GM19452 (cell line): ENCODE measurements around the gene NFAT5.
"Not testable (repeated sequence)": the region's sequence is repeated elsewhere in the genome, so short reads cannot be mapped to it uniquely, and the experiment has no call there.

ENCODE experiments used
- ATAC-seq: cut with Tn5 transposase; IDR thresholded peaks from one replicate; pipeline ENCODE4 v1.9.1; 2021; ENCODE audit not compliant: unreplicated experiment

The NFAT5 gene

DNA sequence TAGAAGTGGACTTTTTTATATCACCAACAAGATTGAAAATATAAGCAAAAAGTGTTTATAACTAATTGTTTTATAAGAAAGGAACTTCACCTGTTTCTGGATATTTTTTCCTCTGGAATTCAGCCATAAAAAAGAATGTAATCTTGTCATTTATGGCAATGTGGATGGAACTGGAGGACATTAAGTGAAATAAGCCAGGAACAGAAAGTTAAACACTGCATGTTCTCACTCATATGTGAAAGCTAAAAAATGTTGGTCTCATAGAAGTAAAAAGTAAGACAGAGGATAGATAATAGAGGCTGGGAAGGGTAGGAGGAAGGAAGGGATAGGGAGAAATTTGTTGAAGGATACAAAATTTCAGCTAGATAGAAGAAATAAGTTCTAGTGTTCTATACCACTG, 67.6 kb downstream of the NFAT5 start:
- no peak for ATAC-seq

DNA sequence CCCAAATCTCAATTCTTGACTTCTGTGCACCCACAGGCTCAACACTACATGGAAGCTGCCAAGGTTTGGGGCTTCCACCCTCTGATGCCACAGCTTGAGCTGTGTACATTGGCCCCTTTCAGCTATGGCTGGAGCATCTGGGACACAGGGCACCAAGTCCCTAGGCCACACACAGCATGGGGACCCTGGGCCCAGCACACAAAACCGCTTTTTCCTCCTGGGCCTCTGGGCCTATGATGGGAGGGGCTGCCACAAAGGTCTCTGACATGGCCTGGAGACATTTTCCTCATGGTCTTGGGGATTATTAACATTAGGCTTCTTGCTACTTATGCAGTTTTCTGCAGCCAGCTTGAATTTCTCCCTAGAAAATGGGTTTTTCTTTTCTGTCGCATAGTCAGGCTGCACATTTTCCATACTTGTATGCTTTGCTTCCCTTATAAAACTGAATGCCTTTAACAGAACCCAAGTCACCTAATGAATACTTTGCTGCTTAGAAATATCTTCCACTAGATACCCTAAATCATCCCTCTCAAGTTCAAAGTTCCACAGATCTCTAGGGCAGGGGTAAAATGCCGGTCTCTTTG, 70.9 kb downstream of the NFAT5 start:
- not testable (repeated sequence) for ATAC-seq

DNA sequence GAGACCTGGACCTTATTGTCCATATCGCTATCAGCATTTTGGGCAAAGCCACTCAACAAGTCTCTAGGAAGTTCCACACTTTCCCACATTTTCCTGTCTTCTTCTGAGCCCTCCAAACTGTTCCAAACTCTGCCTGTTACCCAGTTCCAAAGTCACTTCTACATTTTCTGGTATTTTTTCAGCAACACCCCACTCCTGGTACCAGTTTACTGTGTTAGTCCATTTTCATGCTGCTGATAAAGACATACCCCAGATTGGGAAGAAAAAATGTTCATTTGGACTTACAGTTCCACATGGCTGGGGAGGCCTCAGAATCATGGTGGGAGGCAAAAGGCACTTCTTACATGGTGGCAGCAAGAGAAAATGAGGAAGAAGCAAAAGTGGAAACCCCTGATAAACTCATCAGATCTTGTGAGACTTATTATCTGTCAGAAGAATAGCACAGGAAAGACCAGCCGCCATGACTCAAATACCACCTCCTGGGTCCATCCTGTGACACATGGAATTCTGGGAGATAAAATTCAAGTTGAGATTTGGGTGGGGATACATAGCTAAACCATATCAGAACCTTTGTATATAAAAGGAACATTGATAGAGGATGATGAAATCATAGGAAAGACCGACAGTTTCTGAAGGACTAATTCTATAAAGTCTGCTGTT, 71.6 kb downstream of the NFAT5 start:
- not testable (repeated sequence) for ATAC-seq

DNA sequence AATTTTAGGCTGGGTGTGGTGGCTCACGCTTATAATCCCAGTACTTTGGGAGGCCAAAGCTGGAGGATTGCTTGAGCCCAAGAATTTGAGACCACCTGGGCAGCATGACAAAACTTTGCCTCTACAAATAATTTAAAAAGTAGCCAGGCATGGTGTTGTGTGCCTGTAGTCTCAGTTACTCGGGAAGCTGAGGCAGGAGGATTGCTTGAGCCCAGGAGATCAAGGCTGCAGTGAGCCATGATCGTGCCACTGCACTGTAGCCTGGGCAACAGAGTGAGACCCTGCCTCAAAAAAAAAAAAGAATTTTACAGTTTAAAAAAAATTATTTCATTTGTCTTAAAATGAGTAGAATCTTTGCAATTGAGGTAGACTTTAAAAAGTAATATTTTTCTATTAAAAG, 78.2 kb downstream of the NFAT5 start:
- not testable (repeated sequence) for ATAC-seq

DNA sequence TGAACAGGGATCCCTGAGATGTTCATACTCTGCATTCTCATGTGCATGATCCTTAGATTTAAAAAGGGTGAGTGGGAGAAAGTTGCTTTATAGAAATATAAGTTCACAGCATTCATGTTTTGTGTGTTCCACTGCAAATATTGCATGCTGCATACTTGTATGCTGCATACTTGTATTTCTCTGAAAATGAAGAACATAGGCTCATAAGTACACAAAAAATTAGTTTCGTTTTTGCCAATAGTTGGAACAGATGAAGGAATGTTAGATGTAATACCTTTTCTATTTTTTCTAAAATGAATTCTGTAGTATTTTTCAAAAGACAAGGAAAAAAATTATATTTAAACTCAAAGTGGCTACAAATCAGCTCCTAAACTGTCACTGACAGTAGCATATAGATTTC, 79.0 kb downstream of the NFAT5 start:
- no peak for ATAC-seq

DNA sequence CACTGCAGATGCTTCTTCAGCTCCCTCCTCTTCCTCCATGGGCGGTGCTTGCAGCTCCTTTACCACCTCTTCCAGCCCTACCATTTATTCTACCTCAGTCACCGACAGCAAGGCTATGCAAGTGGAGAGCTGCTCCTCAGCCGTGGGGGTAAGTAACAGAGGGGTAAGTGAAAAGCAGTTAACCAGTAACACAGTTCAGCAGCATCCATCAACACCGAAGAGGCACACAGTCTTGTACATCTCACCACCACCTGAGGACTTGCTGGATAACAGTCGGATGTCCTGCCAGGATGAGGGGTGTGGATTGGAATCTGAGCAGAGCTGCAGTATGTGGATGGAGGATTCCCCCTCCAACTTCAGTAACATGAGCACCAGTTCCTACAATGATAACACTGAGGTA, 81.3 kb downstream of the NFAT5 start:
- ATAC-seq = no peak

DNA sequence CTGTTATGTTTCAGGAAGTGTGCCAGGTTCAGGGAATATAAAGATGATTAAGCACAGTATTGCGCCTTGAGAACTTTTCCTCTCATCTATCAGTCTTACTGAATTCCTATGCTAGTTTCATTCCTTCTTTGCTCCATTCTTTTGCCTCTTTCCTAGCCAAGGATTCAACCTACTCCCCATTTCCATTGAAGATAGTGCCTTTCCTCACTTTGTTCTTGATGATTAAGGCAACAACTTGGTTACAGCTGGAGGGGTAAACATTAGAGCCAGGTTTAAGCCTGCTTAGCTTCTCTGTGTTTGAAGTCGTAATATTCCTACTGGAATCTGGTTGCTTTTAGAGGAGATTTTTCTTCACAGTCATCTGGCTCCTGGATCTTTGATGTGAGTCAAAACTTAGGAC, 85.5 kb downstream of the NFAT5 start:
- ATAC-seq = no peak

DNA sequence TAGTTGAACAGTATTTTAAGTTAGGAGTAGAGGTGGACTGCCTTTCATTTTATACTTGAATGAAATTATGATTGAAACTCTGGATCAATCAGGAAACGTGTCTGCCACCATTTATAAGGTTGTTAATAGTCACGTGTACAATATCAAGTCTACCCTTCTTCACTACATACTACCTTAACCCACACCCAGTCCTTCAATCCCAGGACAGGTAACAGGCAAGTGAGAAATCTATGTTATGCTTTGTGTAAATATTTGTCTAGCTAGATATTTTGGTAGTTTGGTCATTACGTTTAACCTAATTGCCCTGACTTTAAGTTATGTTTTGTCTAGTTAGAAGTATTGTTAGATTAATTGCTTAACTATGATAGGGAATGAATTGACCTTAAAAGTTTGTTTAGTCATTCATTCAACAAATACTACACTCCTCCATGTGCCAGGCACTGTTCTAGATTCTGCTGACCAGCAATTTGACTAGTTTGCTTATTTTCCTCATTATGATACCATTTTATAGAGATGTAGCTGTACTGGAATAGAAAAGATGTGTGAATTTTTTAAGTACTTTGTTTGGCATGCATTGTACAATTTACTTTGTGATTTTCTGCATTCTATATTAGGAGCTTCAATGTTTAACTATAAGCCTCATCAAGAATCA, 88.6 kb downstream of the NFAT5 start:
- ATAC-seq = no peak

DNA sequence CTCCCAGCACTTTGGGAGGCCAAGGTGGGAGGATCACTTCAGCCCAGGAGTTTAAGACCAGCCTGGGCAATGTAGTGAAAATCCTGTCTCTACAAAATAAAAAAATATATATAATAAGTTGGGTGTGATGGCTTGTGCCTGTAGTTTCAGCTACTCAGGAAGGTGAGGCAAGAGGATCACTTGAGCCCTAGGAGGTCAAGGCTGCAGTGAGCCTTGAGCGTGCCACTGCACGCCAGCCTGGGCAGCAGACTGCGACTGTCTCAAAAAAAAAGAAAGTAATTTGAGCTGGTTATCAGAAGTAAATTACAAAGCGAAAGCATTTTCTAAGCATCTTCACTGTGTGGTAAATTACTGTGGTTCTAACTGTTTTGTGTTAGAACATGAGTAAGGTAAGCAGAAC, 94.4 kb downstream of the NFAT5 start:
- ATAC-seq = no peak

DNA sequence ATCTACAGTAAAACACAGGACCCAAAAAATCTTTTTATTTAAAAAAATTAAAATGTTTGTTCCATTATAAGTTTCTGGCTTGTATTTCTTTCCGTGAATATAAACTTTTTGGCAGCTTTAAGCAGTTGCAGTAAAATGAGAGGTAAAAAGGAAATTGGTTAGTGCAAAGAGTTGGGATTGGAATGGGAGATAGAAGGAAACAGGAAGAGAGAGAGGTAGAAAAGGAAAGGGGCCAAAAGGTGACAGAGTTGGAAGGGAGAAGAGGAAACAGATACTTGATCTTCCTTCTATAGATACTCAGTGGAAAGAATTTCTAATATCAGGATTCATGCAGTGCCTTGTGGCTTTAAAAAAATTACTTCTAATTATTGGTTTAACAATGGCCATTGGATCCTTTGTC, 97.1 kb downstream of the NFAT5 start:
- no peak for ATAC-seq

DNA sequence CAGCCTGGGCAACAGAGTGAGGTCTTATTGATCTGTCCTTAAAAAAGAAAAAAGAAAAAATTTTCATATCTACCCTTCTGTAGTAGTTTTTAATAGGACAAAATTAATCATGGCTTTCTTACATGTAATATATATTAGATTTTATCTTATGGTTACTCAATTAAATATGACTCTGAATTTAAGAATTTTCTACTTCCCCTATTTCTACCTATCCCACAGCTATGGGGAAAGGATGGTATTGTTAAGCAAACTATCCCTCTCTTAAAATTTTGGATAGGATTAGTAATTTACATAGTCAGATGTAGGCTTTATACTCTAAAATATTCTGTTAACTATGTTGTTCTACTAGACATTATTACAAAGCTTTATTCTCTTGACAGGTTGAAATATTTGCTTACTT, 98.1 kb downstream of the NFAT5 start:
- no peak for ATAC-seq

DNA sequence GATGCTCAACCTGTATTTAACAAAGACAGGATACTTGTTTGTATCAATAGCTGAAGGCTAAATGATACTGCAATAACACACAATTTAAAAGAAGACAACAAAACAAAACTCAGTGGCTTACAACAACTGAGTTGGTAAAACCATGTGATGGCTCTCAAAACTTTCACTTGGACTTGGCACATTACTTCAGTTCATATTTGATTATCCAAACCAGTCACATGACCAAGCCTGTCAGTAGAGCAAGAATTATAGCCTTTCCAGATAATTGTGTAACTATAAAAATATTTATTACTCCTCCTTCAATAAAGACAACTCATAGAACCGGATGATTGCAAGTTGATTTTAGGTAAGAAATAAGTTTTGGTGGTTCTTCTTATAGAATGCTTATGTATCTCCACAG, 103.8 kb downstream of the NFAT5 start:
- no peak for ATAC-seq

DNA sequence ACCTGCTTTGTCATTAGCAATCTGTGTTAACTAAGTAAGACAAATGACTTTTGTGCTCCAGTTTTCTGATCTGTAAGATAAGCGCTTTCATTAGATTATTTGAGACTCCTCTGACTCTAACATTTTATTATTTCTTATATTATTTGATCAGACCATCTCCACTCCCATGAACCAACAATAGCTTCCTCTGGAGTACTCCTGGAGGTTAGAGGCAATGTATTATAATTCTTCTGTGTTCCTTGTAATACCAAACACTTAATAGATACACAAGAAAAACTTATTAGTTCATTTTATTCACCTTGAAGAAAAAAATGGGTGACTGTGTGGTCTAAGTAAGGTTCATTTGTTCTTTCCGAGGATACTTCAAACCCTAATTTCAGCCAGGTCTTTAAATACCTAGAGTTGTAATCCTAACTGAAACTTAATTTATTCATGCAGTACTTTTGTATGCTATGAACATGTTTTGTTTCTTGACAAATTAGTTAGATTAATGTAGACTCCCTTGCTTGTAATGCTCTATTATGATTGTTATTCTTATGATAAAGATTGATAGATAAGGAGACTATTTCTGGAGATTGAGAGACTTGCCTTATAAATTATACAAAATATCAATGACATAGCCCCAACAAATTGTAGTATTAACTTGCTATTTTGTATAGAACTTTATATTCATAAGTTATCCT, 106.7 kb downstream of the NFAT5 start:
- no peak for ATAC-seq

DNA sequence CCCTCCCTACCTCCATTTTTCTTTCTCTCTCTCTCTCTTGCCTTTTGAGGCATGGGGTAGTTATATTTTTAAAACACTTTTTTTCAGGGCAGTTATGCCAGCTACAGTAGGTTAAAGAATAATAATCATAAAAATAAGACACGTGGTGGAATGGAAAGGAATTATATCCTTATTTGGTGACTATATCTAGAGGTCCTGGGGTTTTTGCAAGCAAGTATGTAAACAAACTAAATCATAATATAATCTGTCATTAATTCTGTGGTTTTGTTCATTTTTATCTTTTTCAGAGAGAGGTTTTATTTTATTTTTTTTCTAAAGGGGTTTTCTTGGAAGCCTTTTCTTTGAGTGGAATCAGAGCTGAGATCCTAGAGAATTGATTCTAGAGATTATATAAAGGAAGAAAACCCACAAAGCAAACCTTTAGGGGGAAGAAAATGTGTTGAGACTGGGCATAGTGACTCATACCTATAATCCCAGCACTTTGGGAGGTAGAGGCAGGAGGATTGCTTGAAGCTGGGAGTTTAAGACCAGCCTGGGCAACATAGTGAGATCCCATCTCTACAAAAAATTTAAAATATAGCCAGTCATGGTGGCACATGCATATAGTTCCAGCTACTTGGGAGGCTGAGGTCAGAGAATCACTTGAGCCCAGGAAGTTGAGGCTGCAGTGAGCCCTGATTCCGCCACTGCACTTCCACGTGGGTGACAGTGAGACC, 107.4 kb downstream of the NFAT5 start:
- ATAC-seq = no peak

DNA sequence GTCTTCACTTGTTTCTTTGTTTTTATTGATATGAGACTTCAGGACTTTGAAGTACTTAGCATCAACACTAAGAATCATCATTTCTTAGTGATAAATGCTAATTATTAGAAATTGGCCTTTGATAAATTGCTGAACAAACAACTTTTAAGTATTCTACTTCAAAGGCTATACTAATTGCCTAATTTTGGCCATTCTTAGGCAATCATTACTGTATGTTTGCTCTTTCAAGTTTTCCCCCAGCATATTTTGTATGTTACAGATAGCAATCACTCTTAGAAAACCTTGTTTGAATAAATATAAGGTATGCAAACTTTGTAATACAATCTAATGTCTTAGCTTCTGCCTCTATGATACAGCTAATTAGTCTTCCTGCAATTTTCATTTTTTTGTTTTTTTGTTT, 114.6 kb downstream of the NFAT5 start:
- no peak for ATAC-seq

DNA sequence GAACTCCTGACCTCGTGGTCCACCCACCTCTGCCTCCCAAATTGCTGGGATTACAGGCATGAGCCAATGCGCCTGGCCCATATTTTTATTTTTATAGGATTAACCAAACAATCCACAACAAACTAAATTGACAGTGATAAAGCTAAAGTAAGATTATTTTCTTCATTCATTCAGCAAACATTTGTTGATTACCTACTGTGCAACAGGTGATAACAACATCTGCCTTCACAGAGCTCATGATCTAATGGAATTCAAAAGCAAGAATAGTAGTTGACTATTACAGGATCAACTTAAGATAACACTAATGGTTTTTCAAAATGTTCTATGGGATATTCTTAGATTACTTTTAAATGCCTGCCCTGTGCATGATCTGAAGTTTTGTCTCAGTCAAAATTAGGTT, 122.8 kb downstream of the NFAT5 start:
- no peak for ATAC-seq

DNA sequence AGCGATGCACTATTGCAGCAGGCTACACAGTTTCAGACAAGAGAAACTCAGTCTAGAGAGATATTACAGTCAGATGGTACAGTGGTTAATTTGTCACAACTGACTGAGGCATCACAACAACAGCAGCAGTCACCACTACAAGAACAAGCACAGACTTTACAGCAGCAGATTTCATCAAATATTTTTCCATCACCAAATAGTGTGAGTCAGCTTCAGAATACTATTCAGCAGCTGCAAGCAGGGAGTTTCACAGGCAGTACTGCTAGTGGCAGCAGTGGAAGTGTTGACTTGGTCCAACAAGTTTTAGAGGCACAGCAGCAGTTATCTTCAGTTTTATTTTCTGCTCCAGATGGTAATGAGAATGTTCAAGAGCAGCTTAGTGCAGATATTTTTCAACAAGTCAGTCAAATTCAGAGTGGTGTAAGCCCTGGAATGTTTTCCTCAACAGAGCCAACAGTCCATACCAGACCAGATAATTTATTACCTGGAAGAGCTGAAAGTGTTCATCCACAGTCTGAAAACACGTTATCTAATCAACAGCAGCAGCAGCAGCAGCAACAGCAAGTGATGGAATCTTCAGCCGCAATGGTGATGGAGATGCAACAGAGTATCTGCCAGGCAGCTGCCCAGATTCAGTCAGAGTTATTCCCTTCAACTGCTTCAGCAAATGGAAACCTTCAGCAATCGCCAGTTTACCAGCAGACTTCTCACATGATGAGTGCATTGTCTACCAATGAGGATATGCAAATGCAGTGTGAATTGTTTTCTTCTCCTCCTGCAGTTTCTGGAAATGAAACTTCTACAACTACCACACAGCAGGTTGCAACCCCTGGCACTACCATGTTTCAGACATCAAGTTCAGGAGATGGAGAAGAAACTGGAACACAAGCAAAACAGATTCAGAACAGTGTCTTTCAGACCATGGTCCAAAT, 126.5 kb downstream of the NFAT5 start:
- ATAC-seq = no peak

DNA sequence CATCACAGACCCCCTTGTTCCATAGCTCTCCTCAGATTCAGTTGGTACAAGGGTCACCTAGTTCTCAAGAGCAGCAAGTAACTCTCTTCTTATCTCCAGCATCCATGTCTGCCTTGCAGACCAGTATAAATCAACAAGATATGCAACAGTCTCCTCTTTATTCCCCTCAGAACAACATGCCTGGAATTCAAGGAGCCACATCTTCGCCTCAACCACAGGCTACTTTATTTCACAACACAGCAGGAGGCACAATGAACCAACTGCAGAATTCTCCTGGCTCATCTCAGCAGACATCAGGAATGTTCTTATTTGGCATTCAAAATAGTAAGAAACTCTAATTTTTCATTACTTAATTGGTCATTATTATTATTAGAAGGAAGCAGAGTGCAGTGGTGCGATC, 128.2 kb downstream of the NFAT5 start:
- ATAC-seq = no peak

DNA sequence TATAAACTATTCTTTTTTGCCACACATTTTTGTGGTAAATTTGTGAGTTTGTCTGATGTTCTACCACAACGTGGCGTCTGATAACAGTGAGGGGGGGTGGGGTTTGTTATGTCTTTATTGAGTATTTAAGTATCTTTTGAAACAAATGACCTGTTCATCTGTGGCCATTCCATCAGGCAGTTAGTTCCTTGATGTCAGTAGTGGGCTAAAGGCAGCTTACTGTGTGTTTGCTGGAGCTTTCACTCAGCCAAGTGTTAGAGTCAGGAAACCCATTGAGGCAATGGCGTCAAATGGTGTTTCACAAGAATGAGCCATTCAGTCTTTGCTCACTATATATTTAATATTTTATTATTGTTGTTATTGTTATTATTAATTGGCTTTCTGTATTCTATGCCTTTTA, 132.6 kb downstream of the NFAT5 start:
- ATAC-seq = no peak

DNA sequence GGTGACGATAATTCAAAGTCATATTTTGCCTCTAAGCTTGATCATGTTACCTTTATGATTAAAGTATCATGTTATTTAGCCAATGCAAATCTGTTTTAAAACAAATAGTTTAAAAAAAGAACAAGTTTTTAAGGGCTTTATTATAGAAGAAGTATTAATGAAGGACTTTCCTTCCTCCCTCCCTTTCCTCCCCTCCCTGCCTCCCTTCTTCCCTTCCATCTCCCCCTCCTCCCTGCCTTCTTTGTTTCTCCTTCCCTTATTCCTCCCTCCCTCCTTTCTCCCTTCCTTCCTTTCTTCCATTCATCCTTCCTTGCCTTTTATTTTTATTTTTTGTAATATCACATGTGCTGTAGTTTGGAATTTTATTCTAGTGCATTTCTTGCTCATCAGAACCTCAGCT, 134.1 kb downstream of the NFAT5 start:
- no peak for ATAC-seq
